OCI-LY7 (cell line): ENCODE data around the gene ITGB4. TPM values are rescaled to one million over a fixed set of nuclear protein-coding genes. Genes with fewer than 3 reads are reported as not detected.
A peak's percentile ranks its signal among the peaks of the same experiment; 100 is the strongest.

Source experiments
- BruUV-seq: library from RNA; stranded (reverse); fragments of 400-500 nt; replicated peaks from 2 replicates; lab custom pipeline; 2021; lab: Mats Ljungman, UMichigan
- CTCF ChIA-PET: fragments of 300-600 bp; sonication (Branson Sonifier 250); formaldehyde crosslinking; loops from one replicate; lab custom pipeline; 2022; ENCODE audit warnings: antibody characterized with exemption; ENCODE audit not compliant: unreplicated experiment; lab: Charles Lee
- POLR2A ChIA-PET: fragments of 300-600 bp; sonication (Branson Sonifier 250); formaldehyde crosslinking; loops from one replicate; lab custom pipeline; 2022; ENCODE audit warnings: antibody characterized with exemption; lab: Charles Lee
- DNase-seq: peaks from one replicate; pipeline ENCODE4 v3.0.0-alpha.2; 2015; ENCODE audit warnings: low spot score
- H2AFZ ChIP-seq: fragments of 200-600 bp; sonication (generic), shearing (Covaris generic); 2 replicates; pipeline ENCODE4 v1.6.1; 2014; ENCODE audit warnings: mild to moderate bottlenecking, antibody characterized with exemption, low read length, moderate library complexity
- H3K27ac ChIP-seq: fragments of 200-600 bp; sonication (generic); 2 replicates; pipeline ENCODE4 v1.5.1; 2014; ENCODE audit warnings: mixed run types, low read depth, mild to moderate bottlenecking, moderate library complexity, low read length, inconsistent platforms; ENCODE audit not compliant: poor library complexity, severe bottlenecking
- H3K36me3 ChIP-seq: fragments of 200-600 bp; sonication (generic); 2 replicates; pipeline ENCODE4 v1.6.1; 2014; ENCODE audit warnings: mild to moderate bottlenecking, antibody characterized with exemption, low read length, moderate library complexity, mixed read lengths; ENCODE audit not compliant: insufficient read depth
- H3K4me1 ChIP-seq: fragments of 200-600 bp; sonication (generic); 2 replicates; pipeline ENCODE4 v1.5.1; 2014; ENCODE audit warnings: mild to moderate bottlenecking, low read length; ENCODE audit not compliant: insufficient read depth, poor library complexity, severe bottlenecking
- H3K4me2 ChIP-seq: fragments of 200-600 bp; sonication (generic); 2 replicates; pipeline ENCODE4 v1.6.1; 2014; ENCODE audit warnings: mild to moderate bottlenecking, low read length
- H3K4me3 ChIP-seq: fragments of 200-600 bp; sonication (generic); 2 replicates; pipeline ENCODE4 v1.5.1; 2014; ENCODE audit warnings: mild to moderate bottlenecking, low read depth, low read length; ENCODE audit not compliant: poor library complexity, severe bottlenecking
- H3K79me2 ChIP-seq: fragments of 200-600 bp; sonication (generic); 2 replicates; pipeline ENCODE4 v1.6.1; 2016; ENCODE audit warnings: low read depth, mild to moderate bottlenecking, low read length, moderate library complexity, mixed read lengths; ENCODE audit not compliant: insufficient read depth
- H3K9me2 ChIP-seq: fragments of 200-600 bp; sonication (generic); 2 replicates; pipeline ENCODE4 v1.6.1; 2016; ENCODE audit warnings: mild to moderate bottlenecking, low read length, mixed read lengths; ENCODE audit not compliant: insufficient read depth
- H3K9me3 ChIP-seq: fragments of 200-600 bp; sonication (generic); 2 replicates; pipeline ENCODE4 v1.6.1; 2014; ENCODE audit warnings: mild to moderate bottlenecking, mixed run types, low read length, mixed read lengths
- H4K20me1 ChIP-seq: fragments of 200-600 bp; sonication (generic); 2 replicates; pipeline ENCODE4 v1.6.1; 2014; ENCODE audit warnings: mild to moderate bottlenecking, antibody characterized with exemption, low read length, moderate library complexity, mixed read lengths; ENCODE audit not compliant: insufficient read depth
- CTCF ChIP-seq: fragments of 200-600 bp; sonication (generic); conservative IDR thresholded peaks from 2 replicates; pipeline ENCODE4 v1.5.1; 2014; ENCODE audit warnings: mild to moderate bottlenecking, antibody characterized with exemption, low read length, moderate library complexity, mixed read lengths
- EZH2phosphoT487 ChIP-seq: fragments of 200-600 bp; sonication (generic); IDR thresholded peaks from 2 replicates; pipeline ENCODE4 v1.6.1; 2018; ENCODE audit warnings: low read depth, borderline replicate concordance, mild to moderate bottlenecking, mixed run types, antibody characterized with exemption, low read length, moderate library complexity, mixed read lengths
- intact Hi-C: fragments of 100-400 bp; cut with micrococcal nuclease; formaldehyde crosslinking; loops from one replicate; pipeline ENCODE4 v1.10.0; 2022; ENCODE audit not compliant: unreplicated experiment
- total RNA-seq, 2 experiments: library from RNA; depleted of rRNA in 1 of 2; stranded (reverse); fragments of >200 nt in 1 of 2; shearing (Covaris generic) in 1 of 2; gene quantifications; 2 replicates each; pipeline ENCODE4 v1.2.3, GENCODE V29; 2014 to 2022

The ITGB4 gene
- total RNA-seq, 2 experiments from 2014 or later, result 0.66 to 3.9 TPM

GRCh38 chr17:75784473-75785015 lies 63.3 kb downstream of the ITGB4 start, which contains the start of gene UNK:
UNK (plus strand) TSS chr17:75784806; CDS start chr17:75784881, 75 bp downstream.
- no peak for TF ChIP-seq EZH2phosphoT487
- TF ChIP-seq CTCF, result no peak
- peak within 1 kb of the TSS; percentile 76 for H3K4me3 ChIP-seq
- H2AFZ ChIP-seq, result peak within 1 kb of the TSS; percentile 72; the same call in 1 of the 2 replicates
- H4K20me1 ChIP-seq, result no peaks in the 10 kb centered on the region
- ChIA-PET POLR2A (interaction anchor here (0.6 to 4.0 kb wide), 10 partner anchors 8 to 285 kb away, joined by 3 to 33 read pairs (median 8); partner anchors contain the start of genes GALK1 and WBP2), CTCF (interaction anchor here (0.6 to 1.4 kb wide), 2 partner anchors 19 to 70 kb away, joined by 4 read pairs; partner anchors contain the start of genes GALK1 and WBP2)
- peak within 1 kb of the TSS; percentile 88 for H3K4me2 ChIP-seq
- H3K27ac ChIP-seq, result peak within 1 kb of the TSS; percentile 91
- peaks cover 45% of the 10 kb centered on the region for H3K79me2 ChIP-seq
- intact Hi-C loops, result loop anchor here (1.0 to 10.0 kb wide), 5 partner anchors 42 to 510 kb away; partner anchors contain the start of genes ACOX1, MIF4GD, TEN1 and WBP2
- peaks cover 14% of the 10 kb centered on the region for H3K36me3 ChIP-seq
- no peaks in the 10 kb centered on the region for H3K9me3 ChIP-seq
- peaks cover 54% of the 10 kb centered on the region for H3K4me1 ChIP-seq
- BruUV-seq, result no TSS peak
- H3K9me2 ChIP-seq, result no peaks in the 10 kb centered on the region
- DNase-seq, result peak; percentile 100

- peak overlapping the region; percentile 88 for H3K4me2 ChIP-seq
- intact Hi-C loops, result loop anchor here (2.0 to 10.0 kb wide), 3 partner anchors 42 to 510 kb away; partner anchors contain the start of genes ACOX1, MIF4GD and TEN1
- peak overlapping the region; percentile 91 for H3K27ac ChIP-seq
- CTCF ChIA-PET, result interaction anchor here (0.6 to 1.5 kb wide), 2 partner anchors 32 to 40 kb away, joined by 3 to 7 read pairs; no protein-coding TSS in a partner anchor
- POLR2A ChIA-PET, result interaction anchor here (0.7 to 4.0 kb wide), 17 partner anchors 9 to 235 kb away, joined by 3 to 33 read pairs (median 4); partner anchors contain the start of genes GALK1 and WBP2
- TSS peak; percentile 72 for BruUV-seq
- H4K20me1 ChIP-seq, result no peaks in the 10 kb centered on the region
- peaks cover 50% of the 10 kb centered on the region for H3K4me1 ChIP-seq
- peaks cover 17% of the 10 kb centered on the region for H3K36me3 ChIP-seq
- peaks cover 52% of the 10 kb centered on the region for H3K79me2 ChIP-seq
- no peak for TF ChIP-seq EZH2phosphoT487
- no peak for TF ChIP-seq CTCF
- H3K9me3 ChIP-seq, result no peaks in the 10 kb centered on the region
- DNase-seq, result peak; percentile 96
- peak overlapping the region; percentile 76 for H3K4me3 ChIP-seq
- H3K9me2 ChIP-seq, result no peaks in the 10 kb centered on the region
- peak overlapping the region; percentile 1; the same call in 1 of the 2 replicates for H2AFZ ChIP-seq
Observed at GRCh38 chr17:75785016-75785890, 64.0 kb downstream of the ITGB4 start.
